Ramos (cell line): ENCODE results near the gene TEAD1.

Experiments used
- in situ Hi-C: fragments of 300-500 bp; cut with MboI; formaldehyde crosslinking; loops from one replicate; pipeline ENCODE4 v1.14.3; 2022; ENCODE audit warnings: low sequenced_read_pairs; ENCODE audit not compliant: unreplicated experiment

The TEAD1 gene

DNA sequence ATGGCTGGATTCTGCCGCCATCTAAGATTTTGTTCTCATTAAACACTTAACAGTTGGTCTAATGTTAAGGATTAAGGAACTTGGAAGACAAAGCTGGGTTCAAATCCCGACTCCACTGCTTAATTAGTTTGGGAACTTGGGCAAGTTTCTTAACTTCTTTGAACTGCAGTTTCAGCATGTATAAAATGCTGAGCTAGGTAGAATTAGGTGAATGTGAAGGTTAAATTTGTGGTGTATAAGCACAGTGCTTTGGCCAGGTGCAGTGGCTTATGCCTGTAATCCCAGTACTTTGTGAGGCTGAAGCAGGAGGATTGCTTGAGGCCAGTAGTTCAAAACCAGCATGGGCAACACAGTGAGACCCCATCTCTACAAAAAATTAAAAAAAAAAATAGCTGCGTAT is 174.2 kb downstream of the TEAD1 start:
- in situ Hi-C loops: no loop called here

DNA sequence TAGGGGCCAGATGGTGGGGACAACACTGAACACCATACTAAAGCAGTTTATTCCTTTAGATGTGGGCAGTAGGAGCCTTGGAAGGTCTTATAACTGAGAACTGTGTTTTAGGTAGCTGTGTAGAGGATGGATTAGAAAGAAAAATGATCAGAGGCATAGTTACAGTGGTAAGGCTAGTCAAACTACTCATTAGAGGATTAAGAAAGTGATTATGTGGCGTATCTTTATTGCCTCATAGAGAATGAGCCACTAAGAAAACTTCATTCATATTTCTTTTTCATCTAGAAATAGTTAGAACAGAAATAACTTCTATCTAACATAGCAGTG is 179.1 kb downstream of the TEAD1 start:
- in situ Hi-C loops: no loop called here

DNA sequence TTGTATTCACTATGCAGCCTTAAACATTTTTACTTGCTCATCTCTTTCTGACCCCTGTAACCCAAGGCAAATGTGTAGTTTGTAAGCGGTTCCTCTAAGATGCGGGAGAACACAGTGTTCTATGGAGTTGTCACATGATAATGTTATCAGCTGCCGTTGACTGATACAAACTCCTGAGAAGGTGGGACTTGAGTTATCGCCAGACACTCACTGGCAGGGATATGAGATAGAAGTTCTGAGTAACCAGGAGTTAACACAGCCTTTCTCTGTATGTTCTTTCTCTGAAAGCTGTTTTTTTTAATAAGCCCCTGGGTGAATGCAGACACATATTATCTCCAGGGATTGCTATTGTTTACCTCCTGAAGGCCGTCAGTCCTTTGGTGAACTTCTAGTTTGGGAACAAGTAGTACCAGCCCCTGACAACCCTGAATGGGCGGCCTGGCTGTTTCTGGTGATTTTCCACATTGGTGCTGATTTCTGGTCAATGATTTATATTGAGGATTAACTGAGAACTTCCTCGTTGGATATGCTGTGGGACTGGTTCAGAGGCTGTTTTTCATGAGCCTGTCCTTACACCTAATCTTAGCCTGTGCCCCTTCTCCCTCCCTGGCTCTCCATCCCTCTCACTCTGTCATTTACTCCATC is 179.6 kb downstream of the TEAD1 start:
- in situ Hi-C loops: no loop called here

DNA sequence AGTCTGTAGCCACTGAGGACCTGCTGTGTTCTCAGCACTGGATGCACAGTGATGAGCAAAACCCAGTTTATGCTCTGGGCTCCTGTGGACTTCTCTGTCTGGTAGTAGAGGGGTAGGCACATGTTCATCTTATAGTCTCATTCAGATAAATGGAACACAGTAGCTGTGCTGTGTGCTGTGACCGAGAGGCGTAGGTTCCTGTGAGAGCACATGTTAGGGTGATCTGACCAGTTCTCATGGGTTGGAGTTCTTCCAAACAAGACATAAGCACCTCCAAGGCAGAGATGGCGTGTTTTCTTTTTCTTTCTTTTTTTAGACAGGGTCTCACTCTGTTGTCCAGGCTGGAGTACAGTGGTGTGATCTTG is 180.1 kb downstream of the TEAD1 start:
- in situ Hi-C loops: no loop called here

DNA sequence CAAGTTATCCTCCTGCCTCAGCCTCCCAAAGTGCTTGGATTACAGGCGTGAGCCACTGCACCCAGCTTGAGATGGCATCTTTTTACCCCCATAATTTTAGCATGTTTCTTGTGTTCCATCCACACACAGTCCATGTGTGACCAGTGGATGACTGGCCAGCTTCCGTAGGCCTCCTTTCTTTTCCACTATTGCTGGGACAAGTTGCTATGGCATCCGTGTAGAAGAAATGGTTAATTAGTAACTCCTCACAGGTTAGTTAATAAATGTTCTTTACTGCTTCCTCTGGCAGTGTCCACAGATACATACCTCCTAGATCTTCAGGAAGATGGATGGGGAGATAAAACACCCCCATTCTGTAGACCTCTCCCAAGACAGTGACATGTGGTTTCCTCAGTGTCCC is 180.6 kb downstream of the TEAD1 start:
- in situ Hi-C loops: no loop called here

DNA sequence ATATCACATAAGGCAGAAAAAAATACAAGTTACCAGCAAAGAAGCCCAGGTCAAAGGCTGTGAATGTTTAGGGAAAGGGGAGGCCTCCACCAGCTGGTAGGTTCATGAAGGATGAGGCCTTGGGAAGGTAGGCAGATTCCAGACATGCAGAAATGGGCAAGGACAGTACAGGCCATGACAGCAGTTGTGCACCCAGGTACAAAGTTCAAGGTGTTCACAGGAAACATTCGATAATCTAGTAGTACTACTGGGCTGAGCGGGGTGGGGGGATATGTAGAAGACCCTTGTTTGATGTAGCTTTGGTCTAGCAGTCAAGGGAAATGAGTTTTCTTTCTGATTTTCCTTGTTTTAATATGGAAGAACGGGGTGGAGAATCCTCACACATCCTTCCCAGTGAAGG is 182.1 kb downstream of the TEAD1 start:
- in situ Hi-C loops: no loop called here

DNA sequence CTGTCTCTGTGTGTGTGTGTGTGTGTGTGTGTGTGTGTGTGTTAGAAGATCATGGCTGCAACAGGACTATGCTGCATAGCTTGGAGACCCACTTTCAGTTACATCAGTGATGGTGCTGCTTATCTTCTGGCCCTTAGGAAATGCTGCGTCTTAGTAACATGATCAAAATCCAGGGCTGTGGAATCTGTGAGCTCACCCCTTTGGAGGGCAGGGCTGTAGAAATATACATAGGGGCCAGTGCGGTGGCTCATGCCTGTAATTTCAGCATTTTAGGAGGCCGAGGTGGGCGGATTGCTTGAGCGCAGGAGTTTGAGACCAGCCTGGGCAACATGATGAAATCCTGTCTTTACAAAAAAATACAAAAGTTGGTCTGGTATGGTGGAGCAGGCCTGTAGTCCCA is 183.4 kb downstream of the TEAD1 start:
- in situ Hi-C loops: no loop called here

DNA sequence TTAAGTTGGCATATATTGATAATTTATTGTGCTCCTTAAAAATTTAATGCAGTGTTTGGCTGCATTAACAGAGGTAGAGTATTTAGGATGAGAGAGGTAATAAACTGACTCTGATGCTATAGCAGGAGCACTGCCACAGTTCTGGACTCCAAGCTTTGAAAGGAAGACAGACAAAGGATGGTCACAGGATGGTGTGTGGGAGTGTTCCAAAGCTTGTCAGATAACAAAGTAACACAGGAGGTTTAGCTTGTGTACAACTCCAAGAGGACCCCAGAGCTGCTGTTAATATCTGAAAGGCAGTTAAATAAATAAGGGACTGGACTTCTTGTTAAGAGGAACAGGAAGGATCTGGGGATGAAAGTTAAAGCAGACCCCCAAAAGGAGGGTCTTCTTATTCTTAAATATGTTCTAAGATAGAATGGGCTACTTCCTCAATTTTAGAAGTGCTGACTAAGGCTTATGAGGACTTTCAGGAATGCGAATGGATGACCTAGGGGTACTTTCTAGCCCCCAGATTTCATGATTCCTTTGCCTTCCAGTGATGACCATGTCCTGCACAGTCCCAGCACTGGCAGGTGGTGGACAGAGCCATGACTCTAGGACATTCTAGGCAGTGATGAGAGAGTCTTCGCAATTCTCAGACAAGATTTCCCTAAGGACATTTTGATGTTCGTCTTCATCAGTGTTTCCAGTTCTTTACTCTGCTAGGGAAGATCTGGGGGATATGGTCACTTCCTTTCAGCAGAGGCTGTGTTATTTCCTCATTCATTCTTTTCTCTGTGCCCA is 185.8 kb downstream of the TEAD1 start:
- in situ Hi-C loops: no loop called here

DNA sequence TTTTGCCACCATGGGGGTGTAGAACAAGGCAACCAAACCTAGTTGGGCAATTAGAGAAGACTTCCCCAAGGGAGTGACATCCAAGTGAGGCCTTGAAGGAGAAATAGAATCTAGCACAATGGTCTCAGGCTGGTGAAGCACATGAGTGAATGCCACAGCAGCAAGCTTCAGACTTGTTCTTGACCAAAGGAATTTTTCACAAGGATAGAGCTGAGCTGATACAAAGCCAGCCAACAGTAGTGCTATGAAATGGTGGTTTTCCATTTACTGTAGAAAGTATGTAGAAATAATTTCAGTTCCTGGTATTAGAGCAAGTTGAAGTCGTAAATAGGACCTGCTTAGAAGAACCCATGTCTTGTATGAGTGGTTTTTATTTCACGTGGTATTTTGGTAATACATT is 186.6 kb downstream of the TEAD1 start:
- in situ Hi-C loops: no loop called here

DNA sequence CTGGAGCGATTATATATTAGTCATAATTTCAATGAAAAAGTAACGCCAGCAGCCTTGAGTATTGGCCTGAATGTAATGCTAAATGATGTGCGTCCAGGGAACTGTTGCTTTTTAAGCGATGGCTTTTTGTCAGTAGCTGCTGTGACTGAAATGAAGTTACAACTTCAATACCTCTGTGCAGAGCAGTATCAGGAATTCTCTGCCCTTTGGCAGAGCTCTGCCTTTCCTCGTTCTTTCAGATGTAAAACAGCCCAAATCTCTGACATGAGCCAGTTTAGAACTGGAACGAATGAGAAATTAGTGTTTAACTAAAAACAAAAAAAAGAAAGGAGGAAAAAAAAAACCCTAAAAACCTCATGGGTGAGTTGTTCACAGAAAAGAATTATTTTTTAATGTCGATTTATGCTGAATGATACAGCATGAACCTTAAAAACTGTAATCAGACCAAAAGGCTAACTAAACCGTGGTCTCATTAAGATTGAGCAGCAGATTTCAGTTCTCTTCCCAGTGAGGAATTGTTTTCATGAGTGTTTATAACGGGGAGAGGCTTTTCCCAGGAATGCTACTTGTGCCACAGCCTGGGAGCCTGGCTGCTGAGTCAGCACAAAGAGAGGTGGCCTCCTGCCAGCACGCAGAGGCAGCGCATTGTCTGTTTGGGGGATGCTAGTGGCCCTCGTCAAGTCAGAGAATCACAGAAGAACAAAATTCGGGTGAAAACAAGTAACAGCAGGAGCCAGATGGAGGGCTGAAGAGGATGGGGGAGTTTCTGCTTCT is 188.7 kb downstream of the TEAD1 start:
- in situ Hi-C loops: no loop called here

DNA sequence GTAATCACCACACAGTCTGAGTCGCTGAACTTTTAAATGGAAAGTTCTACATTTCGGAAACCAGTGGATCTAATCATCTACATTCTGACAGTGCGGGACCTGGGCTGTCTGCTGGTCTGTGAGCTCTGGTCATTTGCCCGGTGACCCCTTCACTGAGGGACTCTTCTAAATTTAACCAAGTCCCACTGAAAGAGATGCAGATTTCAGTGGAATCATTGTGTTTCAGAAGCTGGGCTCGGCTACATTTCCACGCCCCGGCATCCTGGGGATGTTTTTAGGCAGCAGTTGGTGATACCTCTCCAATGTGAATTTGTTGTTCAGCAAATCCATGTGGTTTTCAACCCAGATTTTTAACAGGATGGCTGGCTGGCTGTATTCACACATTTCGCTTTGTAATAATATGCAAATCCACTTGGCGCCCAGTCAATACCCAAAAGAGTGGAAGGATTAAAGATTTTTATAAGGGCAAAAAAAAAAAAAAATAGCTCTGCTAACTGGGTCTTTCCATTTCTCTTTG is 189.4 kb downstream of the TEAD1 start:
- in situ Hi-C loops: no loop called here

DNA sequence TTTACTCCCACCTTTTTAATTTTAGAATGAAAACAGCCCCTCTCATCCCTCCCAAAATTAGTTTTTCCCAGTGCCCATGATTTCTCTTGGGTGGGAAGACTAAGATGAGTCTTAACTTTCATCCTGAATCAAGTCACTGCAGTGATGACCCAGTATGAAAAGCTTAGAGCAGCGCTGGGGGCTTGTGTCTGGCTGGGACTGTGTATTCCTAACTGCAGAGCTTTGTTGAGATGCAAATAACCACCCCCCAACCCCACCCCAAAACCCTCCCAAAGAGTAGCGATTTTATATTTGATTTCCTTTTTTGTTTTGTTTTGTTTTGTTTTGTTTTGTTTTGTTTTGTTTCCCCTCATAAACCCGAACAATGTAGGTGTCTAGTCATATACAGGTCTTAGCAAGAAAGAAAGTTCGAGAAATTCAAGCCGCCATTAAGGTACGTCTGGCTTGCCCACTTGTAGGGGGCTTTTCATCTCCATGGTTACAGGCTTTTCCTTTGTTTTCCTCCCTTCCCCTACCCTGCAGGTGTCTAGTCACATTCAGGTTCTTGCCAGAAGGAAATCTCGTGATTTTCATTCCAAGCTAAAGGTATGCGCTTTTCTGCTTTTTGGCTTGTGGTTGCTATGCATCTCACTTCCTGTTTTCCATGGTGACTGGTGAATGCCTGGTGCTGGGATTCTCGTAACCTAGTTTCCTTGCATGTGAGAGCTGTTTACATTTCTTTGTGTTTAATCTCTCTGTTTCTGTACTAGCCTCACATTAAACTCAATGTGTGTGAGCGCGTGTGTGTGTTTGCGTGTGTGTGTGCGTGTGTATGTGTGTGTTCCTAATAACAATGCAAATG is 190.3 kb downstream of the TEAD1 start:
- in situ Hi-C loops: no loop called here

DNA sequence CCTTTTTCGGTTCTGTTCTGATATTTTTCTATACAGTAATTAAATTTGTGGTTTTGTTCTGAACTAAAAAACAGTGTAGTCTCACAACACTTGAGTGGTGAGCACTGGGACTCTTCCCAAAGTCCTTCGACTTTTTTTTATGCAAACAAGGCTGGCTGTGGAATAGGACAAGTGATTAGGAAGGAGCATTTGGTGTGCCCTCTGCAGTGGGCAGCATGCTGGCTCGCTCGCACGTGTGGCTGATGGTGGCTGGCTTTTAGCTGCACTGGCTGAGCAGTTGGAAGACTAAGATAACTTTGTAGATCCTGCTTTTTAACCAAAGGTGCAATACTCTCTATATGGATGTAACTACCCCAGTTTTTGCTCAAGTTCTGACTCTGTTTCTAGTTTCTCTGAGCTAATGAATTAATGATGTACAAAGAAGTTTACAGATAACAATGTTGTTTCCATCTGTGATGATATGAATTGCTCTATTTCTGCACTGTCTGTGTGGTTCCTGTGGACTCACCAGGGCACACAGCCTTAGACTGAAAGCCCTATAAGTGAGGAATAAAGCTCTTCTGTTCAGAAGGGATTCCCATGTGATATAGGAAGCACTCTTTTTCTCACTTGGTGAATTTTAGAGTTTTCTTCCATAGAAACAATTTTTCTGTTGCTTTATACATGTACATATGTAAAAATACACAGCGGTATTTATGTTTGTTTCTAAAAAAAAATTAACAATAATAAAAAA is 191.8 kb downstream of the TEAD1 start:
- in situ Hi-C loops: no loop called here

DNA sequence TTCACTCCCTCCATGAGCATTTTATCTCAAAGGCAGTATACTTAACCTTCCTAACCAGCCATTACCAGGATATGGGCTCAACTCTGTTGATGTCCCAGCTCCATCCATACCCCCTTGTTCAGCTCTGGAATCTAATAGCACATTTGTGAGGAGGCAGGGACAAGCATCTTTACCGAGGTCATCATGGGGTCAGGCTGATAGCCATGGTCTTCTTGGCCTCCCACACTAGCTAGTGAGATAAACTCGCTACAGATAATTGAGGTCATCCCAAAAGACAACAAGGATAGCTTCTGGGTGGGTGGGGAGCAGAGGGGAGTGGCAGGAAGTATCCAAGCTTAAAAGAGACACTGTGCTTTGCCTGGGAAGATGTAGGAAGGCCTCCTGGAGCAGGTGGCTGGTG is 193.3 kb downstream of the TEAD1 start:
- in situ Hi-C loops: no loop called here

DNA sequence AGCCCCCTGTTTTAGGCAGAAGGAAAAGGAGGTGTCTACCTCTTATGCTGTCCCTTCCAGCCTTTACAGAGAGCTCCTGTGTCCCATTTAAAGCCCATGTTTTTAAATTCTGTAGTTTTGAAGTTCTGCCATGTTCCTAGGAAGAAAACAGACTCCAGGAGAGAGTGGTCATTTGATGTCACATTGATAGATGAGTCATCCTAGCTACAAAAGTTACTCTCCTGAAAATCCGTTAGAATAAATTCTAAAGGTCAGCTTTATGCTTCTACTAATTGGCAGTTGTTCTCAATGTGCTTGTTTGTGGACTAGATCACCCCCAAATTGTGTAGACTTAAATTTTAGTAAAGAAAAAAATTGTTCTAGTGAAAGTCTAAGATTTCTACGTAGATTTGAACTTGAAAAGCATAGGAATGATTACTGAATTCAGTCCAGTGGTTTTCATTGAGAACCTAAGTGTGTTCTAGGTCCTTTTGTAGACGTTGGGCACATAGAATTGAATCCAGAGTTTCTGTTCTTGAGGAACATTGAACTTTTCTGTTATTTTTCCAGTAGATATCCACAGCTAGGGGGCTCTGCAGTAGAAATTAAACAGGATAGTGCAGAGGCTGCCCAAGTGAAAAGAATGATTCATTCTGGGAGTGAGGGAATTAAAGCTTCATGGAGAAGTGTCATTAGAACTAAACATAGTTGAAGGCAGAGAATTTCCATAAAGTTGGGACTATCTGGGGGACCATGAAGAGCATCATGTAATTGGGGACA is 194.3 kb downstream of the TEAD1 start:
- in situ Hi-C loops: no loop called here

DNA sequence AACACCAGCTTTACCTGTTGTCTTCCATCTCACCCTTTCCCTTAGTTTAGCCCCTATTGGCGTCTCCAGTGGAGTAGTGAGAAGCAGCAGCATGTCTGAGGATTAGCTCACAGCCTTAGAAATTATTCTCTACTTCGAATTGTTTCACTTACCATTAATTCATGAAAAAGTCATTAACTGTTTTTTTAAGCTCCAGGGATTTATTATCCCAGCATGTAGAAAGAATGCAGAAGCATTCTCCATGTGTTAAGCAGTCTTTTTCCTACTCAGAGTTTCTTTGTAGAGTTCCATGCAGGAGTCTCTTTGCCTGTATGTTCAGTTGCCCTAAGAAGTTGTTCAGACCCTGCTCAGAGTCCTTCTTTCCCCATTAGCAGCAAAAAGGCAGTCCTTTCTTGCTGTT is 197.0 kb downstream of the TEAD1 start:
- in situ Hi-C loops: no loop called here

DNA sequence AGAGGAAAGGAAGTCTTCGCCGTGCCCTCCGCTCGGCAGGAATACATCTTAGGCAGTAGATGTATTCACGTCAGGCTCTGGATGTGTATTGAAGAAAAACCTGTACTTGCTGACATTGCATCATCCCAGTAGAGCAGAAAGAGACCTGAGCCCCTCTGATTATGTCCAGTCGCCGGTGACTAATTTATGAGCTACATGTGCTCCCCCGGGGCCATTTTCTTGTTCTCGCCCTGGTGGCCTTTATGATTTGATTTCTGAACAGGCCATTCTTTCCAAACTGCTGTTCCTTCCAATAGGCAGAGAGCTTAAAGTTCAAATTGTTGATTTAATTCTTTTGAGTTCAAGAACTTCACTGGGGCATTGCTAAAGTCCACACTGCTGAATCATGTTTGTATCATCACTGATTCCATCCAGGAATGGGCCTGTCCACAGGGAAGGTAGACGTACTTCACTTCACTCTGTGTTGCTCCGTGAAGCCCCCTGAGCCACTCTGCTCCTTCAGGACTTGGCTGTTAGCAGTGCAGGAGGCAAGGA is 197.6 kb downstream of the TEAD1 start:
- in situ Hi-C loops: no loop called here

DNA sequence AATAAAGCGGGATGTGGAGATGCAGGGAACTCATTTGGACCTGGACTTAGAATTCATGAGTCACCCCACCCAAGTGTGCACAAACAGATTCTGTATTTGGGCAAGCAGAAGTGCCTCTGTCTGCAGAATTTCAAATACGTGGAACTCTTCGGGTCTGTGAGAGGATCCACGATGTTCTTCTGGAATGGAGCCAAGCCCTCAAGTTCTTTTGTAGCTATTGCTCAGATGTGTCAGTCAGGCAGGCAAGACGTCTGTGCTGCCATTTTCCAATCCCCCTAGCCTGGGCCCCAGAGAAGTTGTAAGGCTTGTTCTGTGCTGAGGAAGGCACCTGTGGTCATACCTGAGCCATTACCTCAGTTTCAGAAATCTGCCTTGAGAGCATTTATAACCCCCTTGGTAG is 202.1 kb downstream of the TEAD1 start:
- in situ Hi-C loops: loop anchor here (25.0 kb wide), 1 partner anchor 539 kb away; no protein-coding TSS in a partner anchor

DNA sequence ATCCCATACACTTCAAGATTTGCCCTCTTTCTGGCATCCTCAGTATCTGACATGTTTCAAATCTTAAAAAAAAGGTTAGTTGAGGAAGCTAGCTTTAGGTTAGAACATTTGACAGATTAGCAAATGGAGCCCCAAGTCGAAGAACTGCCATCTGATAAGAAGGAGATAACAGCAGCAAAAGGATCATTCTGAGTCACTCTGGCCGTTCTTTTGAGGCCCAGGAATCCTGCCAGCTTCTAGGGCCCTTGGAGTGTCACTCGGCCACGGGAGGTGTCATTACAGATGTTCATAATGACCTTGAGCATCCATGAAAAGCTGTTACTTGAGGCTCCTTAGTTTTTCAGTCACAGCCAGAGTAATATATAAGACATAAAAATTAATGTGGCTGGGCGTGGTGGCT is 202.8 kb downstream of the TEAD1 start:
- in situ Hi-C loops: loop anchor here (25.0 kb wide), 1 partner anchor 540 kb away; no protein-coding TSS in a partner anchor
